HepG2 (cell line): Measurements from ENCODE around the gene ABCG4. TPM values are rescaled to one million over a fixed set of nuclear protein-coding genes. Genes with fewer than 3 reads are reported as not detected.

Source experiments
- ARNT2 ChIP-seq: sonication (generic); formaldehyde crosslinking; IDR thresholded peaks from 2 replicates; pipeline ENCODE4 v1.8.0; 2022; ENCODE audit warnings: mild to moderate bottlenecking, low read depth, missing genetic modification reagents, moderate library complexity
- ASH2L ChIP-seq: fragments of 300-600, 200-600 bp; sonication (generic); IDR thresholded peaks from 2 replicates; pipeline ENCODE4 v1.7.0; 2017; ENCODE audit warnings: low read depth, mild to moderate bottlenecking, moderate library complexity, mixed read lengths, low read length; ENCODE audit not compliant: insufficient read length
- BRCA1 ChIP-seq: sonication (generic); formaldehyde crosslinking; IDR thresholded peaks from 2 replicates; pipeline ENCODE4 v1.4.0; 2020; ENCODE audit warnings: missing genetic modification reagents
- BRF2 ChIP-seq: sonication (generic); formaldehyde crosslinking; IDR thresholded peaks from 2 replicates; pipeline ENCODE4 v1.8.1; 2022; ENCODE audit warnings: mild to moderate bottlenecking, missing genetic modification reagents
- CSRNP1 ChIP-seq: sonication (generic); formaldehyde crosslinking; IDR thresholded peaks from 2 replicates; pipeline ENCODE4 v1.8.1; 2023; ENCODE audit warnings: mild to moderate bottlenecking, missing genetic modification reagents
- ETS1 ChIP-seq: sonication (generic); formaldehyde crosslinking; IDR thresholded peaks from 2 replicates; pipeline ENCODE4 v1.4.0; 2020; ENCODE audit warnings: missing genetic modification reagents
- GATAD2A ChIP-seq: IDR thresholded peaks from 2 replicates; pipeline ENCODE4 v1.6.1; 2016
- GTF3A ChIP-seq: sonication (generic); formaldehyde crosslinking; conservative IDR thresholded peaks from 2 replicates; pipeline ENCODE4 v1.4.0; 2020; ENCODE audit warnings: mild to moderate bottlenecking, missing genetic modification reagents
- HMG20B ChIP-seq: conservative IDR thresholded peaks from 2 replicates; pipeline ENCODE4 v1.6.1; 2016; ENCODE audit warnings: missing genetic modification reagents, missing compliant biosample characterization
- IKZF5 ChIP-seq: IDR thresholded peaks from 2 replicates; pipeline ENCODE4 v1.6.1; 2018; ENCODE audit warnings: missing genetic modification reagents, mild to moderate bottlenecking, missing compliant biosample characterization
- JUND ChIP-seq: sonication (generic); formaldehyde crosslinking; IDR thresholded peaks from 2 replicates; pipeline ENCODE4 v1.8.0; 2022; ENCODE audit warnings: mild to moderate bottlenecking, missing genetic modification reagents
- LCORL ChIP-seq, 2 experiments: fragments of 450-650 bp in 1 of 2; sonication (generic) in 1 of 2; formaldehyde crosslinking in 1 of 2; IDR thresholded peaks; 2 replicates each; pipeline versions ENCODE4 v1.5.0 to v1.6.1; 2017 to 2020; ENCODE audit warnings: antibody characterized with exemption in 1 of 2, missing genetic modification reagents in 1 of 2
- NFYB ChIP-seq: sonication (generic); formaldehyde crosslinking; IDR thresholded peaks from 2 replicates; pipeline ENCODE4 v1.4.0; 2020; ENCODE audit warnings: missing genetic modification reagents
- NONO ChIP-seq, 2 experiments: fragments of 450-650 bp in 1 of 2; sonication (generic) in 1 of 2; formaldehyde crosslinking in 1 of 2; IDR thresholded peaks in 1 of 2; conservative IDR thresholded peaks in 1 of 2; 2 replicates each; pipeline versions ENCODE4 v1.6.1 to v1.8.0; 2017 to 2022; ENCODE audit warnings: mild to moderate bottlenecking in 1 of 2, missing genetic modification reagents in 1 of 2, moderate library complexity in 1 of 2
- POLR2AphosphoS2 ChIP-seq: IDR thresholded peaks from 2 replicates; pipeline ENCODE4 v1.6.1; 2011; ENCODE audit warnings: low read depth, low read length, improper control_type of control experiment
- RNF2 ChIP-seq: fragments of 450-650 bp; conservative IDR thresholded peaks from 2 replicates; pipeline ENCODE4 v1.6.1; 2016; ENCODE audit warnings: low read depth
- SIN3B ChIP-seq: fragments of 150-350 bp; IDR thresholded peaks from 2 replicates; pipeline ENCODE4 v1.6.1; 2014; ENCODE audit warnings: low read length
- SOX5 ChIP-seq: IDR thresholded peaks from 2 replicates; pipeline ENCODE4 v1.6.1; 2016; ENCODE audit warnings: borderline replicate concordance
- THAP8 ChIP-seq: sonication (generic); formaldehyde crosslinking; IDR thresholded peaks from 2 replicates; pipeline ENCODE4 v1.5.1; 2020; ENCODE audit warnings: missing genetic modification reagents, mild to moderate bottlenecking, borderline replicate concordance
- ZBTB1 ChIP-seq: sonication (generic); formaldehyde crosslinking; IDR thresholded peaks from 2 replicates; pipeline ENCODE4 v1.4.0; 2020; ENCODE audit warnings: missing genetic modification reagents, borderline replicate concordance
- ZKSCAN5 ChIP-seq: sonication (generic); formaldehyde crosslinking; IDR thresholded peaks from 2 replicates; pipeline ENCODE4 v1.5.1; 2020; ENCODE audit warnings: mild to moderate bottlenecking, missing genetic modification reagents
- ZNF333 ChIP-seq: sonication (generic); formaldehyde crosslinking; IDR thresholded peaks from 2 replicates; pipeline ENCODE4 v1.4.0; 2020; ENCODE audit warnings: mild to moderate bottlenecking, missing genetic modification reagents, borderline replicate concordance
- ZNF83 ChIP-seq: sonication (generic); formaldehyde crosslinking; IDR thresholded peaks from 2 replicates; pipeline ENCODE4 v1.4.0; 2020; ENCODE audit warnings: missing genetic modification reagents, mild to moderate bottlenecking, borderline replicate concordance
- ZSCAN9 ChIP-seq: IDR thresholded peaks from 2 replicates; pipeline ENCODE4 v1.6.1; 2016; ENCODE audit warnings: borderline replicate concordance
- polyA plus RNA-seq, 8 experiments: library from polyadenylated mRNA; depleted of rRNA in 3 of 8; stranded (reverse) in 7 of 8; unstranded in 1 of 8; fragments of >200 nt; fragmentation: Illumina TruSeq in 4 of 8; extraction: Trizol in 4 of 8; gene quantifications; 2 replicates each; pipeline versions ENCODE4 v1.2.1 to v1.2.3, GENCODE V29; 2011 to 2016; ENCODE audit warnings: low read depth in 4 of 8, missing spikeins in 1 of 8, mixed read lengths in 1 of 8; ENCODE audit not compliant: insufficient read depth in 1 of 8
- total RNA-seq, 5 experiments: library from RNA; depleted of rRNA; stranded (reverse); fragments of >200 nt; fragmentation: Illumina TruSeq; extraction: Trizol; gene quantifications; 2 replicates each; pipeline ENCODE4 v1.2.3, GENCODE V29; 2016; ENCODE audit warnings: low read depth in 1 of 5

ABCG4 gene
- total and polyA plus RNA-seq, 2 of the 13 experiments (the other 11 are each of a cell fraction or from before 2014, with no cell fraction given): not detected

- no peak for TF ChIP-seq ZSCAN9 (CRISPR knock-in tag)
- TF ChIP-seq ZNF333 (CRISPR knock-in tag): 0 out of 2 replicates have a peak, but pooled peaks have one; percentile 54
- no peak for TF ChIP-seq NONO (IDR thresholded peaks at IDR 0.05)
- TF ChIP-seq NONO (CRISPR knock-in tag; conservative IDR thresholded peaks at IDR 0.05): peak; percentile 35; the same call in 1 of the 2 replicates
- no peak for TF ChIP-seq THAP8
- no peak for TF ChIP-seq RNF2
- no peak for TF ChIP-seq GATAD2A (CRISPR knock-in tag)
- TF ChIP-seq ETS1 (CRISPR knock-in tag): no peak
- peak; percentile 27; the same call in 1 of the 2 replicates for TF ChIP-seq ZNF83 (CRISPR knock-in tag)
- TF ChIP-seq GTF3A: no peak
- TF ChIP-seq LCORL (IDR thresholded peaks at IDR 0.05): no peak
- peak; percentile 56 for TF ChIP-seq LCORL (CRISPR knock-in tag; IDR thresholded peaks at IDR 0.05)
- no peak for TF ChIP-seq ZBTB1 (CRISPR knock-in tag)
- no peak for TF ChIP-seq IKZF5
- TF ChIP-seq NFYB (CRISPR knock-in tag): no peak
- TF ChIP-seq BRF2 (CRISPR knock-in tag): no peak
- TF ChIP-seq SIN3B: no peak
- TF ChIP-seq BRCA1 (CRISPR knock-in tag): 0 out of 2 replicates have a peak, but pooled peaks have one; percentile 26
- no peak for TF ChIP-seq HMG20B (CRISPR knock-in tag)
- TF ChIP-seq ASH2L: peak; percentile 56
- TF ChIP-seq CSRNP1 (CRISPR knock-in tag): no peak
- no peak for TF ChIP-seq JUND
- no peak for TF ChIP-seq ZKSCAN5 (CRISPR knock-in tag)
- TF ChIP-seq ARNT2 (CRISPR knock-in tag): peak; percentile 91; the same call in 1 of the 2 replicates
- no peak for TF ChIP-seq POLR2AphosphoS2
- peak; percentile 39; the same call in 1 of the 2 replicates for TF ChIP-seq SOX5 (CRISPR knock-in tag)
These were observed 19.8 kb downstream of the ABCG4 start, which contains the start of gene NLRX1 (continued) for GRCh38 chr11:119168471-119169281.
